BE2C (cell line): ENCODE measurements around the gene CXCL3.

Experiments
- DNase-seq: peaks from one replicate; pipeline ENCODE4 v3.0.0-alpha.2; 2020
- H3K27me3 ChIP-seq: fragments of 250-450 bp; sonication (Bioruptor Pico); 2 replicates; pipeline ENCODE4 v1.5.1; 2020; ENCODE audit warnings: mild to moderate bottlenecking
- H3K36me3 ChIP-seq: fragments of 250-450 bp; sonication (Bioruptor Pico); 2 replicates; pipeline ENCODE4 v1.5.1; 2020; ENCODE audit warnings: mild to moderate bottlenecking
- H3K4me1 ChIP-seq: fragments of 250-450 bp; sonication (Bioruptor Pico); 2 replicates; pipeline ENCODE4 v1.5.1; 2020
- H3K4me3 ChIP-seq: 2 replicates; pipeline ENCODE4 v1.5.1; 2011; ENCODE audit warnings: low read depth, low read length
- H3K9me3 ChIP-seq: fragments of 250-450 bp; sonication (Bioruptor Pico); 2 replicates; pipeline ENCODE4 v1.5.1; 2020
- CTCF ChIP-seq: IDR thresholded peaks from 2 replicates; pipeline ENCODE4 v1.5.1; 2012; ENCODE audit warnings: mild to moderate bottlenecking, low read depth, low read length

The CXCL3 gene

GRCh38 chr4:74023709-74024108, 14.8 kb downstream of the CXCL3 start:
- no peak for DNase-seq
- H3K4me3 ChIP-seq: no peak overlapping the region

GRCh38 chr4:74021601-74022000, 16.9 kb downstream of the CXCL3 start:
- H3K4me1 ChIP-seq: no peaks in the 10 kb centered on the region
- no peak for TF ChIP-seq CTCF
- H3K36me3 ChIP-seq: no peaks in the 10 kb centered on the region
- no peak for DNase-seq
- no peaks in the 10 kb centered on the region for H3K27me3 ChIP-seq
- H3K9me3 ChIP-seq: no peaks in the 10 kb centered on the region
- H3K4me3 ChIP-seq: no peak overlapping the region

More at GRCh38 chr4:74023709-74024108, 14.8 kb downstream of the CXCL3 start:
- Histone ChIP-seq H3K9me3 (no peaks in the 10 kb centered on the region), H3K4me1 (no peaks in the 10 kb centered on the region), H3K27me3 (no peaks in the 10 kb centered on the region), H3K36me3 (no peaks in the 10 kb centered on the region)
- no peak for TF ChIP-seq CTCF

GRCh38 chr4:74018771-74019170, 19.7 kb downstream of the CXCL3 start:
- no peak for TF ChIP-seq CTCF
- Histone ChIP-seq H3K27me3 (no peaks in the 10 kb centered on the region), H3K4me1 (no peaks in the 10 kb centered on the region), H3K4me3 (no peak overlapping the region), H3K9me3 (no peaks in the 10 kb centered on the region), H3K36me3 (no peaks in the 10 kb centered on the region)
- no peak for DNase-seq

- H3K9me3 ChIP-seq: no peaks in the 10 kb centered on the region
- no peak for TF ChIP-seq CTCF
- H3K27me3 ChIP-seq: no peaks in the 10 kb centered on the region
- no peak overlapping the region for H3K4me3 ChIP-seq
- H3K4me1 ChIP-seq: no peaks in the 10 kb centered on the region
- no peak for DNase-seq
- H3K36me3 ChIP-seq: no peaks in the 10 kb centered on the region
These were observed 20.4 kb downstream of the CXCL3 start for GRCh38 chr4:74018116-74018515.

GRCh38 chr4:74016068-74016467, 22.4 kb downstream of the CXCL3 start:
- no peak for DNase-seq
- no peak for TF ChIP-seq CTCF
- no peaks in the 10 kb centered on the region for H3K4me1 ChIP-seq
- H3K36me3 ChIP-seq: no peaks in the 10 kb centered on the region
- H3K9me3 ChIP-seq: no peaks in the 10 kb centered on the region
- H3K4me3 ChIP-seq: no peak overlapping the region
- H3K27me3 ChIP-seq: no peaks in the 10 kb centered on the region

- H3K27me3 ChIP-seq: no peaks in the 10 kb centered on the region
- no peaks in the 10 kb centered on the region for H3K4me1 ChIP-seq
- H3K4me3 ChIP-seq: no peak overlapping the region
- no peak for DNase-seq
- no peak for TF ChIP-seq CTCF
- no peaks in the 10 kb centered on the region for H3K36me3 ChIP-seq
- no peaks in the 10 kb centered on the region for H3K9me3 ChIP-seq
These were observed 23.2 kb downstream of the CXCL3 start for GRCh38 chr4:74015126-74015780.
